Measurements from ENCODE around the gene CRYGD.

- TF ChIP-seq CBFB (CRISPR knock-in tag; IDR thresholded peaks at IDR 0.05; ENCODE audit: low read depth): no peak
- no peak for TF ChIP-seq ZNF138 (CRISPR knock-in tag; conservative IDR thresholded peaks at IDR 0.05)
- no peak for TF ChIP-seq CTCF (IDR thresholded peaks at IDR 0.05)
- TF ChIP-seq SMAD3 (CRISPR knock-in tag; IDR thresholded peaks at IDR 0.05; ENCODE audit: borderline replicate concordance): no peak
- TF ChIP-seq USF2 (CRISPR knock-in tag; IDR thresholded peaks at IDR 0.05): no peak
These were observed 32.1 kb upstream of the CRYGD start for GRCh38 chr2:208156439-208156838.
